GM12878 (cell line): Measurements from ENCODE around the gene KLHL3. TPM values are rescaled to one million over a fixed set of nuclear protein-coding genes. Genes with fewer than 3 reads are reported as not detected.

ENCODE experiments used
- ATAC-seq: fragments of 200-7000 bp; cut with Tn5 transposase; 3 replicates; pipeline ENCODE4 v1.9.1; 2020; ENCODE audit warnings: mild to moderate bottlenecking, moderate library complexity
- BruUV-seq: library from RNA; stranded (reverse); fragments of 400-500 nt; replicated peaks from 2 replicates; lab custom pipeline; 2021; lab: Mats Ljungman, UMichigan
- CTCF ChIA-PET: fragments of 300-600 bp; sonication (Branson Sonifier 250); formaldehyde crosslinking; extraction: SDS; loops from one replicate; lab custom pipeline; 2021; ENCODE audit warnings: inconsistent platforms; lab: Yijun Ruan, JAX
- POLR2A ChIA-PET: fragments of 350-600 bp; formaldehyde crosslinking; extraction: SDS; loops from one replicate; lab custom pipeline; 2021; ENCODE audit warnings: inconsistent platforms; lab: Charles Lee
- RAD21 ChIA-PET: fragments of 300-600 bp; sonication (Branson Sonifier 250); formaldehyde crosslinking; loops from one replicate; lab custom pipeline; 2023; ENCODE audit warnings: antibody characterized with exemption; ENCODE audit not compliant: unreplicated experiment; lab: Charles Lee
- SMC1A ChIA-PET: fragments of 300-600 bp; sonication (Branson Sonifier 250); formaldehyde crosslinking; loops from one replicate; lab custom pipeline; 2023; ENCODE audit not compliant: unreplicated experiment, uncharacterized antibody; lab: Charles Lee
- DNase-seq: peaks from one replicate; pipeline ENCODE4 v3.0.0-alpha.2; 2011; ENCODE audit warnings: low read depth, low spot score
- FAIRE-seq: peaks from 3 replicates; lab custom pipeline; 2011; peaks lifted over from hg19 to GRCh38; lab: Jason Lieb, UNC
- H2AFZ ChIP-seq: 2 replicates; pipeline ENCODE4 v1.6.0; 2011; ENCODE audit warnings: low read depth, low read length, control low read depth; ENCODE audit not compliant: control insufficient read depth
- H3K27ac ChIP-seq: 2 replicates; pipeline ENCODE4 v1.5.1; 2011; ENCODE audit warnings: control low read depth; ENCODE audit not compliant: control insufficient read depth, insufficient read depth
- H3K27me3 ChIP-seq, 2 experiments: replicated peaks in 1 of 2; 2 replicates each; pipeline versions ENCODE4 v1.6.0 to v1.6.1; 2011; ENCODE audit warnings: low read length in 1 of 2; ENCODE audit not compliant: control insufficient read depth in 2 of 2, insufficient read depth in 2 of 2
- H3K36me3 ChIP-seq, 2 experiments: 2 replicates each; pipeline ENCODE4 v1.5.1; 2011; ENCODE audit warnings: low read length in 1 of 2; ENCODE audit not compliant: control insufficient read depth in 2 of 2, insufficient read depth in 2 of 2
- H3K4me1 ChIP-seq: 2 replicates; pipeline ENCODE4 v1.6.1; 2011; ENCODE audit warnings: mild to moderate bottlenecking, low read length, moderate library complexity, mixed read lengths; ENCODE audit not compliant: control insufficient read depth, insufficient read depth
- H3K4me2 ChIP-seq: 2 replicates; pipeline ENCODE4 v1.6.0; 2011; ENCODE audit warnings: control low read depth; ENCODE audit not compliant: control insufficient read depth, insufficient read depth
- H3K4me3 ChIP-seq: fragments of 200-600 bp; sonication (generic); 2 replicates; pipeline ENCODE4 v1.5.1; 2016
- H3K79me2 ChIP-seq: 2 replicates; pipeline ENCODE4 v1.6.0; 2011; ENCODE audit warnings: low read length; ENCODE audit not compliant: control insufficient read depth, insufficient read depth
- H3K9ac ChIP-seq: 2 replicates; pipeline ENCODE4 v1.8.0; 2011; ENCODE audit warnings: low read length, control low read depth, mixed read lengths; ENCODE audit not compliant: control insufficient read depth, insufficient read depth
- H3K9me3 ChIP-seq: replicated peaks from 3 replicates; pipeline ENCODE4 v1.5.1; 2011; ENCODE audit warnings: mild to moderate bottlenecking, low read length; ENCODE audit not compliant: control insufficient read depth, insufficient read depth
- H4K20me1 ChIP-seq: 2 replicates; pipeline ENCODE4 v1.6.0; 2011; ENCODE audit not compliant: control insufficient read depth, insufficient read depth
- SPI1 ChIP-seq: IDR thresholded peaks from 2 replicates; pipeline ENCODE4 v1.6.1; 2011; ENCODE audit warnings: low read depth, mild to moderate bottlenecking, low read length, moderate library complexity, borderline replicate concordance; ENCODE audit not compliant: insufficient read depth
- WGBS: methylation state at CpG from one replicate; pipeline ENCODE4 v1.1.6; 2016; ENCODE audit warnings: low lambda C conversion rate; ENCODE audit not compliant: insufficient replicate concordance, insufficient coverage; ENCODE audit errors: missing lambda C conversion rate; 5-methylcytosine and 5-hydroxymethylcytosine counted together
- in situ Hi-C: fragments of 300-500 bp; cut with MboI; formaldehyde crosslinking; loops from 9 replicates; pipeline ENCODE4 v1.14.3; 2018; ENCODE audit warnings: mixed read lengths
- intact Hi-C: fragments of 100-400 bp; cut with micrococcal nuclease; formaldehyde crosslinking; loops from one replicate; pipeline ENCODE4 v1.14.2; 2022; ENCODE audit not compliant: unreplicated experiment
- polyA plus RNA-seq, 11 experiments: library from polyadenylated mRNA; depleted of rRNA in 4 of 11; unstranded in 6 of 11; stranded (reverse) in 5 of 11; fragments of >200 nt; fragmentation: Nextera tagmentation in 4 of 11; fragmentation: Illumina TruSeq in 1 of 11; extraction: Ambion mirVana in 4 of 11; extraction: Trizol in 1 of 11; gene quantifications; 1 replicate in 1 of 11; 2 replicates in 10 of 11; pipeline versions ENCODE4 v1.2.1 to v1.2.3, GENCODE V29; 2011 to 2016; ENCODE audit warnings: inconsistent platforms in 2 of 11, missing spikeins in 2 of 11, low read depth in 1 of 11
- total RNA-seq, 4 experiments: library from RNA; depleted of rRNA in 3 of 4; stranded (reverse); fragments of >200 nt in 3 of 4; fragmentation: Illumina TruSeq in 1 of 4; extraction: Trizol in 1 of 4; gene quantifications; 2 replicates each; pipeline versions ENCODE4 v1.2.1 to v1.2.3, GENCODE V29; 2013 to 2021
- TF ChIP-seq, protein P1 (sequence below), 3 experiments: IDR thresholded peaks in 2 of 3; conservative IDR thresholded peaks in 1 of 3; 2 replicates each; pipeline ENCODE4 v1.5.1; 2011; ENCODE audit warnings: low read depth in 3 of 3, low read length in 3 of 3, mild to moderate bottlenecking in 3 of 3, control low read depth in 2 of 3, moderate library complexity in 2 of 3, inconsistent platforms in 1 of 3, mixed read lengths in 1 of 3; ENCODE audit not compliant: control insufficient read depth in 2 of 3, insufficient read depth in 1 of 3; ENCODE audit errors: extremely low read depth in 1 of 3
- TF ChIP-seq, protein P2 (sequence below): fragments of 450-650 bp; IDR thresholded peaks from 2 replicates; pipeline ENCODE4 v1.6.1; 2017; ENCODE audit warnings: antibody characterized with exemption, mild to moderate bottlenecking, moderate library complexity

KLHL3 gene
- total and polyA plus RNA-seq, 10 of the 15 experiments (the other 5 are each of a cell fraction or from before 2014, with no cell fraction given): 1.7 to 11.7 (median 5.6) TPM

- Histone ChIP-seq H3K27me3 (no peaks in the 10 kb centered on the region), H3K79me2 (no peaks in the 10 kb centered on the region), H3K4me1 (peaks cover 7% of the 10 kb centered on the region), H3K9ac (no peak overlapping the region), H2AFZ (no peak overlapping the region), H3K36me3 (no peaks in the 10 kb centered on the region), H3K27ac (peak overlapping the region; percentile 21; the same call in 1 of the 2 replicates)
- SMC1A ChIA-PET: interaction anchor here (0.8 to 1.1 kb wide), 2 partner anchors 38 to 47 kb away, joined by 4 to 5 read pairs; no protein-coding TSS in a partner anchor
- ATAC-seq (no peak), DNase-seq (no peak), FAIRE-seq (no peak)
- intact Hi-C loops: no loop called here
- WGBS: 63% methylated on average over 4 of the region's 4 CpGs
- RAD21 ChIA-PET: interaction anchor here (0.6 kb wide), 1 partner anchor 34 kb away, joined by 3 read pairs; no protein-coding TSS in a partner anchor
- CTCF ChIA-PET: interaction anchor here (1.1 to 5.9 kb wide), 3 partner anchors 12 to 47 kb away, joined by 3 to 32 read pairs (median 7); no protein-coding TSS in a partner anchor
- POLR2A ChIA-PET: no interaction called here
- BruUV-seq: no TSS peak
- TF ChIP-seq SPI1: peak; percentile 68
- TF ChIP-seq, protein P1, sequence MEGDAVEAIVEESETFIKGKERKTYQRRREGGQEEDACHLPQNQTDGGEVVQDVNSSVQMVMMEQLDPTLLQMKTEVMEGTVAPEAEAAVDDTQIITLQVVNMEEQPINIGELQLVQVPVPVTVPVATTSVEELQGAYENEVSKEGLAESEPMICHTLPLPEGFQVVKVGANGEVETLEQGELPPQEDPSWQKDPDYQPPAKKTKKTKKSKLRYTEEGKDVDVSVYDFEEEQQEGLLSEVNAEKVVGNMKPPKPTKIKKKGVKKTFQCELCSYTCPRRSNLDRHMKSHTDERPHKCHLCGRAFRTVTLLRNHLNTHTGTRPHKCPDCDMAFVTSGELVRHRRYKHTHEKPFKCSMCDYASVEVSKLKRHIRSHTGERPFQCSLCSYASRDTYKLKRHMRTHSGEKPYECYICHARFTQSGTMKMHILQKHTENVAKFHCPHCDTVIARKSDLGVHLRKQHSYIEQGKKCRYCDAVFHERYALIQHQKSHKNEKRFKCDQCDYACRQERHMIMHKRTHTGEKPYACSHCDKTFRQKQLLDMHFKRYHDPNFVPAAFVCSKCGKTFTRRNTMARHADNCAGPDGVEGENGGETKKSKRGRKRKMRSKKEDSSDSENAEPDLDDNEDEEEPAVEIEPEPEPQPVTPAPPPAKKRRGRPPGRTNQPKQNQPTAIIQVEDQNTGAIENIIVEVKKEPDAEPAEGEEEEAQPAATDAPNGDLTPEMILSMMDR (IDR thresholded peaks at IDR 0.05 in 2 of 3, conservative IDR thresholded peaks at IDR 0.05 in 1 of 3; ENCODE audit: control insufficient read depth in 2 of 3, extremely low read depth in 1 of 3, insufficient read depth in 1 of 3, low read depth in 3 of 3, low read length in 3 of 3): peak in 2 of 3 experiments; percentile 12 to 15; a peak in 1 of 6 replicates
- TF ChIP-seq, protein P2, sequence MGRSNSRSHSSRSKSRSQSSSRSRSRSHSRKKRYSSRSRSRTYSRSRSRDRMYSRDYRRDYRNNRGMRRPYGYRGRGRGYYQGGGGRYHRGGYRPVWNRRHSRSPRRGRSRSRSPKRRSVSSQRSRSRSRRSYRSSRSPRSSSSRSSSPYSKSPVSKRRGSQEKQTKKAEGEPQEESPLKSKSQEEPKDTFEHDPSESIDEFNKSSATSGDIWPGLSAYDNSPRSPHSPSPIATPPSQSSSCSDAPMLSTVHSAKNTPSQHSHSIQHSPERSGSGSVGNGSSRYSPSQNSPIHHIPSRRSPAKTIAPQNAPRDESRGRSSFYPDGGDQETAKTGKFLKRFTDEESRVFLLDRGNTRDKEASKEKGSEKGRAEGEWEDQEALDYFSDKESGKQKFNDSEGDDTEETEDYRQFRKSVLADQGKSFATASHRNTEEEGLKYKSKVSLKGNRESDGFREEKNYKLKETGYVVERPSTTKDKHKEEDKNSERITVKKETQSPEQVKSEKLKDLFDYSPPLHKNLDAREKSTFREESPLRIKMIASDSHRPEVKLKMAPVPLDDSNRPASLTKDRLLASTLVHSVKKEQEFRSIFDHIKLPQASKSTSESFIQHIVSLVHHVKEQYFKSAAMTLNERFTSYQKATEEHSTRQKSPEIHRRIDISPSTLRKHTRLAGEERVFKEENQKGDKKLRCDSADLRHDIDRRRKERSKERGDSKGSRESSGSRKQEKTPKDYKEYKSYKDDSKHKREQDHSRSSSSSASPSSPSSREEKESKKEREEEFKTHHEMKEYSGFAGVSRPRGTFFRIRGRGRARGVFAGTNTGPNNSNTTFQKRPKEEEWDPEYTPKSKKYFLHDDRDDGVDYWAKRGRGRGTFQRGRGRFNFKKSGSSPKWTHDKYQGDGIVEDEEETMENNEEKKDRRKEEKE: no peak
- TF ChIP-seq, all 136 proteins: peak for 2
- no peaks in the 10 kb centered on the region for H4K20me1 ChIP-seq
- H3K9me3 ChIP-seq: no peaks in the 10 kb centered on the region
- in situ Hi-C loops: no loop called here
- H3K4me2 ChIP-seq: no peak overlapping the region
- H3K4me3 ChIP-seq: no peak overlapping the region
These were observed 40.0 kb downstream of the KLHL3 start for GRCh38 chr5:137695651-137696428.
